GM18868 (cell line): Measurements from ENCODE around the gene GCDH.
"Not testable (repeated sequence)": the region's sequence is repeated elsewhere in the genome, so short reads cannot be mapped to it uniquely, and the experiment has no call there.

Source experiments
- ATAC-seq: cut with Tn5 transposase; IDR thresholded peaks from one replicate; pipeline ENCODE4 v1.9.1; 2021; ENCODE audit warnings: mild to moderate bottlenecking, moderate library complexity; ENCODE audit not compliant: unreplicated experiment

The GCDH gene

GRCh38 chr19:12872255-12872654 lies 18.7 kb upstream of the GCDH start:
- no peak for ATAC-seq

- ATAC-seq, result no peak
Observed at GRCh38 chr19:12872941-12873890, 17.7 kb upstream of the GCDH start.

- no peak for ATAC-seq
Observed at GRCh38 chr19:12873891-12874745, 16.8 kb upstream of the GCDH start.

- ATAC-seq, result no peak
Observed at GRCh38 chr19:12875086-12875485, 15.9 kb upstream of the GCDH start.

GRCh38 chr19:12880551-12881171 lies 10.3 kb upstream of the GCDH start:
- no peak for ATAC-seq

GRCh38 chr19:12881172-12881808 lies 9.7 kb upstream of the GCDH start, which contains the start of gene DNASE2:
TSS of gene DNASE2 (minus strand) at chr19:12881449. CDS start at chr19:12881375, 74 bp downstream.
- peak; percentile 82 for ATAC-seq

- no peak for ATAC-seq
Observed at GRCh38 chr19:12882589-12882988, 8.4 kb upstream of the GCDH start.

- no peak for ATAC-seq
Observed at GRCh38 chr19:12884202-12884601, 6.8 kb upstream of the GCDH start.

GRCh38 chr19:12884627-12884925 lies 6.4 kb upstream of the GCDH start:
- no peak for ATAC-seq

- ATAC-seq, result peak; percentile 39
Observed at GRCh38 chr19:12884926-12885748, 5.8 kb upstream of the GCDH start.

GRCh38 chr19:12885749-12886650 lies 5.0 kb upstream of the GCDH start:
- peak; percentile 9 for ATAC-seq

- ATAC-seq, result no peak
Observed at GRCh38 chr19:12886651-12886968, 4.3 kb upstream of the GCDH start.

GRCh38 chr19:12886969-12887747 lies 3.8 kb upstream of the GCDH start, which contains the start of gene KLF1:
TSS of gene KLF1 (minus strand) at chr19:12887201. CDS start at chr19:12887140, 61 bp downstream.
- no peak for ATAC-seq

GRCh38 chr19:12888006-12888603 lies 2.9 kb upstream of the GCDH start:
- no peak for ATAC-seq

- ATAC-seq, result not testable (repeated sequence)
Observed at GRCh38 chr19:12890299-12890786, 617 bp upstream of the GCDH start.

GRCh38 chr19:12891553-12892021 lies 627 bp downstream of the GCDH start:
- peak; percentile 3 for ATAC-seq

- no peak for ATAC-seq
Observed at GRCh38 chr19:12893582-12893981, 2.6 kb downstream of the GCDH start.

GRCh38 chr19:12896460-12896859 lies 5.5 kb downstream of the GCDH start:
- no peak for ATAC-seq
